Keratinocyte (primary cell): ENCODE measurements around the gene TCTN1.

Experiments
- CTCF ChIP-seq, 3 experiments: IDR thresholded peaks in 1 of 3; conservative IDR thresholded peaks in 1 of 3; optimal IDR thresholded peaks in 1 of 3; 2 replicates in 2 of 3; 3 replicates in 1 of 3; pipeline versions ENCODE3 to v1.5.1; 2011; ENCODE audit warnings: low read length in 3 of 3, mild to moderate bottlenecking in 3 of 3, moderate library complexity in 2 of 3, control low read depth in 1 of 3, inconsistent platforms in 1 of 3; ENCODE audit not compliant: insufficient read depth in 2 of 3; ENCODE audit errors: extremely low read depth in 1 of 3
- EZH2 ChIP-seq: IDR thresholded peaks from one replicate; pipeline ENCODE4 v1.6.1; 2012; ENCODE audit warnings: inconsistent platforms, mild to moderate bottlenecking, low read length, moderate library complexity

GRCh38 chr12:110690127-110690430 lies 76.2 kb downstream of the TCTN1 start:
- no peak for TF ChIP-seq CTCF (optimal IDR thresholded peaks at IDR 0.05 in 1 of 3, IDR thresholded peaks at IDR 0.05 in 1 of 3, conservative IDR thresholded peaks at IDR 0.05 in 1 of 3; ENCODE audit: extremely low read depth in 1 of 3, insufficient read depth in 2 of 3, low read length in 3 of 3)
- TF ChIP-seq EZH2 = no peak
